NCI-H748 (cell line): Measurements from ENCODE around the gene KCNQ1.
A peak's percentile ranks its signal among the peaks of the same experiment; 100 is the strongest.

Source experiments
- DNase-seq: peaks from one replicate; lab custom pipeline; 2025; ENCODE audit not compliant: unreplicated experiment; lab: John Stamatoyannopoulos, UW

Gene KCNQ1

GRCh38 chr11:2444821-2445745 is at the start of gene KCNQ1:
KCNQ1 (plus strand) TSS chr11:2445008; CDS start chr11:2445099, 91 bp downstream.
- DNase-seq, result peak; percentile 84

GRCh38 chr11:2395211-2395730 is 49.5 kb upstream of the KCNQ1 start:
- DNase-seq, result no peak

GRCh38 chr11:2395856-2396255 is 49.0 kb upstream of the KCNQ1 start:
- DNase-seq, result no peak

GRCh38 chr11:2396471-2396870 is 48.3 kb upstream of the KCNQ1 start:
- no peak for DNase-seq

GRCh38 chr11:2397005-2397404 is 47.8 kb upstream of the KCNQ1 start:
- DNase-seq, result no peak

GRCh38 chr11:2398664-2399355 is 46.0 kb upstream of the KCNQ1 start:
- peak; percentile 24 for DNase-seq

- peak; percentile 54 for DNase-seq
Observed at GRCh38 chr11:2399488-2400068, 45.2 kb upstream of the KCNQ1 start.

- peak; percentile 100 for DNase-seq
Observed at GRCh38 chr11:2400069-2400761, 44.6 kb upstream of the KCNQ1 start, which contains the start of gene TSSC4. TSSC4 (plus strand) TSS chr11:2400750; CDS start chr11:2402634, 1,884 bp downstream.

GRCh38 chr11:2400762-2401435 is 43.9 kb upstream of the KCNQ1 start:
- DNase-seq, result no peak

- DNase-seq, result no peak
Observed at GRCh38 chr11:2401436-2401984, 43.3 kb upstream of the KCNQ1 start.

GRCh38 chr11:2402106-2402505 is 42.7 kb upstream of the KCNQ1 start:
- no peak for DNase-seq

GRCh38 chr11:2402890-2403645 is 41.7 kb upstream of the KCNQ1 start:
- DNase-seq, result no peak

GRCh38 chr11:2404735-2405196 is 40.0 kb upstream of the KCNQ1 start:
- no peak for DNase-seq

GRCh38 chr11:2406451-2406850 is 38.4 kb upstream of the KCNQ1 start:
- no peak for DNase-seq

GRCh38 chr11:2406878-2407410 is 37.9 kb upstream of the KCNQ1 start:
- peak; percentile 19 for DNase-seq

- DNase-seq, result no peak
Observed at GRCh38 chr11:2408671-2409070, 36.1 kb upstream of the KCNQ1 start.

GRCh38 chr11:2409126-2409525 is 35.7 kb upstream of the KCNQ1 start:
- no peak for DNase-seq

- DNase-seq, result no peak
Observed at GRCh38 chr11:2409611-2410468, 35.0 kb upstream of the KCNQ1 start.
